Stimulated activated CD4-positive, alpha-beta T cell treated with anti-CD3 and anti-CD28 coated beads, Interleukin-4, amount 100 ng/mL, for 48 hours (primary cell): Measurements from ENCODE around the gene CLPTM1L.

ENCODE experiments used
- DNase-seq, 2 donors: peaks; one replicate each; pipeline ENCODE4 v3.0.0-alpha.2; 2020; ENCODE audit warnings: low read depth in 2 of 2

CLPTM1L gene

DNA sequence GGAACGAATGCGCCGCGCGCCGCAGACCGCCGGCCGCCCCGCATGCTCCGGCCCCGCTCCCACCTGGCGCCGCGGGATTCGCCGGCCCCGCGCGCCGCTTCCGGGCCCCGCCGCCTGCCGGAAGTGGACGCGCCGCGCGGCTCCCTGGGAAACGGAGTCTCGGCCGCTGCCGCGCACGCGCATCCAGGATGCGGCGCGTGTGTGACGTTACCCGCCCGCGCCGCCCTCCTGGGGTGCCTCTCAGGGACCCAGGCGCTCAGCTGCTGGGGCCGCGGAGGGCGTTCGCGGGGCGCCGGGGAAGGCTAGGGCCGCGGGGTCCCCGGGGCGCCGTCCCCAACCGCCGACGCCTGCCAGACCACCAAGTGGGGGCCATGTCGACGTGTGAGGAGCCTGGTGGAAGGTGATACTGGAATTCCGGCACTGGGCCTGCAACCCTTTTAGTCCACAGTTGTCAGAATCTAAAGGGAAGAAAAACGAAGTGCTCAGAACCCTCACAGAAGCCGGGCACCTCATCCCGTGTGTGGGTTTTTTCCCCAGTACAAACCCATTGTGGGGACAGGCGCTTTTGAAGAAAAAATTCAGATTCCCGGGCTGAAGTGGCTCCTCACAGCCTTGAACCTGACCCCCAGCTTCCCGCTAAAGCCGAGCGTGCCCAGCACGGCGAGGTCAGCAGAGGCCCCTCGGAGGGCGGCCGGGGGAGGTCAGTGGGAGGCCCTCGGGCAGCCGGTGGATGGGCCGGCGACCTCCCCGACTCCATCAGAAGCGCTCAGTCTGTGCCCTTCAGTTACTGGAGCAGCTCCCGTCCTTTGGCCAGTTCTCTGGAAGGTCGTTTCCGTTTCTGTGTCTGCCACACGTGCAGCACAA is at the start of gene CLPTM1L:
CLPTM1L (minus strand) TSS at position 125 of the 864 bp plus-strand sequence. CDS start 258 bp downstream, outside the sequence.
- peak; percentile 78 to 83 for DNase-seq

- DNase-seq: no peak
Measured at GRCh38 chr5:1393571-1394501, 48.9 kb upstream of the CLPTM1L start.

DNA sequence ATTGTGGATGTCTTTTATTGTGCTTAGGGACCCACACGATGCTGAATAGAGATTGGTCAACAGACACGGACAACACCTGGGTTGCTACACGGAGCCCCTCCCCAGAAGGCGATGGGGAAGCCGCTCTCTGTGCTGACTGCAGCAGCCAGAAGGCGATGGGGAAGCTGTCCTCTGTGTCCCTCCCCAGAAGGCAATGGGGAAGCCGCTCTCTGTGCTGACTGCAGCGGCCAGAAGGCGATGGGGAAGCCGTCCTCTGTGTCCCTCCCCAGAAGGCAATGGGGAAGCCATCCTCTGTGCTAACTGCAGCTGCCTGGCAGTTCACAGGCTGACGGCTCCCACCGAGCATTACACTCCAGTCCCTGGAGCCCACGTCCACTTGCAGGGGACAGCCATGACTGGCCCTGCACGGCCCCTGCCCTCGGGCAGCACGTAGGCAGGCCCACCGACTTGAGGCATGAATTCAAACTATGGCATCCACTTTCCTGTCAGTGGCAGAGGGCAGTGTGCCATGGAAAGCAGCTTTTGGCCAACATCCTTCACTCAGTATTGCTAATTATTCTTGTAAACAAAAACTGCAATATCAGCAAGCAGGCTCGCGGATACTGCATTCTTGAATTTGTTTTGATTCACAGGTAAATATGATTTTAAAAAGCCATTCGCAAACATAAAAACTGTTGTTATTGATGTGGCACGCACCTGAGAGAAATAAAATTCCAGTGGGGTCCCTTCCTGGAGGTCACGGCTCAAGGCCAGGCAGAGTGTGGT is 48.1 kb upstream of the CLPTM1L start:
- no peak for DNase-seq

DNA sequence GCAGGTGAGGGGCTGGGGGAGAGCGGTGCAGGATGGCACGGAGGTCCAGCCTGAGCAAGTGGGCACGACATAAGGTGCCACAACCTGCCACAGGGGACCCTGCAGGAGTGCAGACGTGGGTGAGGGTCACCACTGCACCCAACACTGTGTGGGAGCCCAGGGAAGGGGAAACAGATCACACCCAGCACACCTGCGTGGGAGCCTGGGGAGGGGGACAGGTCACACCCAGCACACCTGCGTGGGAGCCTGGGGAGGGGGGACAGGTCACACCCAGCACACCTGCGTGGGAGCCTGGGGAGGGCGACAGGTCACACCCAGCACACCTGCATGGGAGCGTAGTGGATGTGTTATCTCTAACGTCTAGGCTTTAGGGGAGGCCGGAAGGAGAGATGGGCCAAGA is 47.4 kb upstream of the CLPTM1L start:
- DNase-seq: no peak

- no peak for DNase-seq
Measured at GRCh38 chr5:1391691-1392090, 46.8 kb upstream of the CLPTM1L start.

DNA sequence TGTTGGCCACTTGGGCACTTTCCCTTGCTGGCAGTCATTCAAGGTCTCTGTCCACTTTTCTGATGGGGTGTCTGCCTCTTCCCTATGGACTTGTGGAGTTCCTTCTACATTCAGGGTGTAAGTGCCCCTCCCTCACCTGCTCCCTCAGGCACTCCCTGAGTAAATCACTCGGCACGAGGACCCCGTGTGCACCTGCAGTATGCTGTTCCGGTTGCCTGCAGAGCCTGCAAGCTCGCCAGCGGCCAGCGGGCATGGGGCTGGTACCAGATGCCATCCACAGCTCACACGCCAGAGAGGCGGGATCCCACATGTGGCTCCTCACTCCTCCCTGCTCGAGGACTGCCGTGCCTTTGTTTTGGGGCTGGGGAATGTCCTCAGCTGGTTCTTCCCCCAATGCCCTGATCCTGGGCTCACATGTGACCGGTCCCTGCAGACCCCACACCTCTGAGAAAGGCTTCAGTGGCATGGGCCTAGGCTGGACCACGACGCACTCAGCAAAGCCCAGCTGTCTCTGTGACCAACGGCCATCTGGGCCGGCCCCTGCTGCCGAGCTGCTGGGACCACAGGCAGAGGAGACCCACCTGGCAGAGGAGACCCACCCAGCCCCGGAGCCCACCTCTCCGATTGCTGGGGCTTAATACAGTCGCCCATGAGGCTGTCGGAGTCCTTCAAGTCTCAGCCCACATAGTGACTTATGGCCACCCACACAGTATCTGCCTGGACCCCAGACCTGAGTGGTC is 46.1 kb upstream of the CLPTM1L start:
- no peak for DNase-seq

- DNase-seq: no peak
Measured at GRCh38 chr5:1390333-1390732, 45.4 kb upstream of the CLPTM1L start.

DNA sequence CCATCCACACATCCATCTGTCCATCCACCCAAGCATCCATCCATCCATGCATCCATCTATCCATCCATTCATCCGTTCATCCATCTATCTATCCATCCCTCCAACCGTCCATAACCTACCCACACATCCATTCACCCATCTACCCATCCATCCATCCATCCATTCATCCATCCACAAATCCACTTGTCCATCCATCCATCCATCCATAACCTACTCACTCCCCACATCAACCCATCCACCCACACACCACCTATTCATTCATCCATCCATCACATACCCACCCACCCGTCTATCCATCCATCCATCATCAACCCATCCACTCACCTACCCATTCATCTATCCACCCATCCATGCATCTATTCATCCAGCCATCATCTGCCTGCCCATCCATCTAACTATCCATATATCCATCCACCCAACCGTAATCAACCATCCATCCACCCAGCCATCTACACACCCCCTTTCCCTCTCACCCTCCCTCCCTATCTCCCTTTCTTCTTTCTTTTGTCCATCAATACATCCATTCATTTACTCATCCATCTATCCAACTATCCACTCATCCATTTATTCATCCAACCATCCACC is 43.6 kb upstream of the CLPTM1L start:
- DNase-seq: no peak

GRCh38 chr5:1387876-1388275 is 43.0 kb upstream of the CLPTM1L start:
- no peak for DNase-seq

GRCh38 chr5:1387059-1387755 is 42.3 kb upstream of the CLPTM1L start:
- no peak for DNase-seq

- DNase-seq: peak; percentile 33 to 34
Measured at GRCh38 chr5:1386274-1386717, 41.4 kb upstream of the CLPTM1L start.

- DNase-seq: peak; percentile 79 to 82
Measured at GRCh38 chr5:1385395-1386273, 40.7 kb upstream of the CLPTM1L start.

DNA sequence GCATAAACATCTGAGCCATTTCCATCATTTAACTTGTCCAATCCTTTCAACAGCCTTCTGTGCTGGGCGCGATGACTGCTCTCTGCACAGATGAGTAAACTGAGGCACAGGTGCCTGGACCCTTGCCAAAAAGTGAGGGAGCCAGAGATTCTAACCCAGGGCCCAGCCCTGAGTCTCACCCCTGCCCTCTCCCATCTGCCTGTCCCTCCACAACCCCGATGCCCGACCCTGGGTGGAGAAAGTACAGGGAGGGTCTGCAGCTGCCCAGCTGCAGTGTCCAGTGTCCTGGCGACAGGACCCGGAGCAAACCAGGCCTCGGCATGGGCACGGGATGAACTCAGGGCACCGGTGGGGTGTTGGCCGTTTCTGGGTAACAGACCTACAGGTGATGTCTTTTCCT is 39.6 kb upstream of the CLPTM1L start:
- no peak for DNase-seq

DNA sequence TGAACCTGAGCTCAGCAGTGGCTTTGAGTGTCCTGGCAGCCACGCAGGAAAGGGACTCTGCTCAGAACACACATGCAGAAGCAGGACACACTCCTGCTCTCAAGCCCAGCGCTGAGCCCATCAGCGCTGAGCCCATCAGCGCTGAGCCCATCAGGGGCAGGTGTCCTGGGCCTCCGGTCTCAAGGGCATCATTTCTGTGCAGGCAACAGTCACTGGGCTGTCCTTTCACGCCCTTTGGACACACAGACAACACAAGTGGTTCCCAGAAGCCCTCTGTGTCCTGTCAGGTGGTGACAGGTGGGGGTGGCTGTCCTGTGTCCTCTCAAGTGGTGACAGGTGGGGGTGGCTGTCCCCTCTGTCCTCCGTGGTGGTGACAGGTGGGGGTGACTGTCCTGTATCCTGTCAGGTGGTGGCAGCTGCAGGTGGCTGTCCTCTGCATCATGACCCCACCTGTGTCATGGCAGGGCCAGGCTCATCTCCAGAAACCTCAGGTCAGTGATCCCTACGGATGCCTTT is 39.0 kb upstream of the CLPTM1L start:
- no peak for DNase-seq

GRCh38 chr5:1383344-1383743 is 38.4 kb upstream of the CLPTM1L start:
- no peak for DNase-seq

DNA sequence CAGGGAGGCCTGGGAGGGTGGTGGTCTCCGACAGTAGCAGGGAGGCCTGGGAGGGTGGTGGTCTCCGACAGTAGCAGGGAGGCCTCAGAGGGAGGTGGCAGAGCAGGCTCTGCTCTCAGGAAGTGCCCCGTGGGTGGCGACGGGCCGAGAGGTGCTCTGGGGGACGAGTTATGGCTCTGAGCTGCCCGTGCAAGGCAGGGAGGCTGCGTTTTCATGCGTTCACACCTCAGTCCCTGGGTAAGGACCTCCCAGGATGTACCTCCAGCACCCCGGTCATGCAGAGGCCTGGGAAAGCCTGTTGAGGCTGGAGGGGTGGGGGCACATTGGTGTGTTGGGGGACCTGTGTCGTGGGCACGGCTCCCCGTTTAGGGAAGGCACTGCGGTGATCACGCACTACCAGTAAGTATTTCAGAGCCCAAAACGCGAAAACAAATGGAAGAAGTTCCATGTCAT is 37.4 kb upstream of the CLPTM1L start:
- no peak for DNase-seq

DNA sequence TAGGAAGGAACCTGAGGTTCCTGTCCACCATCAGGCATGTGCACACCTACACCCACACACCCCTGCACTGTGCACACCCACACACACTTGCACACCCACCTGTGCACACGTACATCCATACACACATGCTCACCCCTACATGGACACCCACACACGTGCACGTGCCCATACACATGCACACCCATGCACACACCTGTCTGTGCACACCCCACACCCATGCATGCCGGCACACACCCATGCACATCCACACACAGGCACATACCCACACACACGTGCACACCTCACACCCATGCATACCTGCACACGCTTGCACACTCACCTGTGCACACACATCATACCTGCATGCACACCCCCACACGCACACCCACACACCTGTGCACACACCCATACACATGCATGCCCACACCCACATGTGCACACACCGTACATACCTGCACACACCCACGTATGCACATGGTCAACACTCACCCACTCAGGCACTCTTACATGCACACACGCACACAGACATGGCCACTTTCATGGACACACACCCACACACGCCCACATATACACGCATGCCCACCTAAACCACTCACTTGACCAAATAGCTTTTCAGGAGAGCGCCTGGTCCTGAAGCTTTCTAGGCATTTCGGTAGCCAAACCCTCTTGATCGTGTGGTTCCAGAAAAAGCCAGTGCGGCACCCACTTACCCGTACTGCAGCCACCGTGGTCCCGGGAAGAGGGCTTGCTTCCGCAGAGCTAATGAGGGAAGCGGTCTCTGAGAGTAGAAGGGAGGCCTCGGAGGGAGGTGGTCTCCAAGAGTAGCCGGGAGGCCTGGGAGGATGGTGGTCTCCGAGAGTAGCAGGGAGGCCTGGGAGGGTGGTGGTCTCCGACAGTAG is 36.7 kb upstream of the CLPTM1L start:
- DNase-seq: no peak

- DNase-seq: no peak
Measured at GRCh38 chr5:1380910-1381309, 36.0 kb upstream of the CLPTM1L start.
